ENCODE results near the gene DDA1.

Gene DDA1

DNA sequence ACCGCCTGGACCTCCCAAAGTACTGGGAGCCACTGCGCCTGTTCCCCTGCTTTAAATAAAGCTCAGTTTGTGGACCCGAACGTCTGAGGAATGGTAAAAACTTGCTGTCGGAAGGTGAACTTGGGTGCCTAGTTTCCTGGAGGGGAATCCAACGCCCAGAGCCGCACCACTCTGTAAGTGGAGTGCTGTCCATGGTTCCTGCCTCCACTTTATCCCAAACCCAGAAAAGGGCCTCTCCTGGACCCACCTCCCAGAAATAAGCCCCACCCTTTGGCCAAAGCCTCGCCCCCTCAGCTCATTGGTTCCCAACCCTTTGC, 23.0 kb downstream of the DDA1 start:
- TF ChIP-seq, protein P1, sequence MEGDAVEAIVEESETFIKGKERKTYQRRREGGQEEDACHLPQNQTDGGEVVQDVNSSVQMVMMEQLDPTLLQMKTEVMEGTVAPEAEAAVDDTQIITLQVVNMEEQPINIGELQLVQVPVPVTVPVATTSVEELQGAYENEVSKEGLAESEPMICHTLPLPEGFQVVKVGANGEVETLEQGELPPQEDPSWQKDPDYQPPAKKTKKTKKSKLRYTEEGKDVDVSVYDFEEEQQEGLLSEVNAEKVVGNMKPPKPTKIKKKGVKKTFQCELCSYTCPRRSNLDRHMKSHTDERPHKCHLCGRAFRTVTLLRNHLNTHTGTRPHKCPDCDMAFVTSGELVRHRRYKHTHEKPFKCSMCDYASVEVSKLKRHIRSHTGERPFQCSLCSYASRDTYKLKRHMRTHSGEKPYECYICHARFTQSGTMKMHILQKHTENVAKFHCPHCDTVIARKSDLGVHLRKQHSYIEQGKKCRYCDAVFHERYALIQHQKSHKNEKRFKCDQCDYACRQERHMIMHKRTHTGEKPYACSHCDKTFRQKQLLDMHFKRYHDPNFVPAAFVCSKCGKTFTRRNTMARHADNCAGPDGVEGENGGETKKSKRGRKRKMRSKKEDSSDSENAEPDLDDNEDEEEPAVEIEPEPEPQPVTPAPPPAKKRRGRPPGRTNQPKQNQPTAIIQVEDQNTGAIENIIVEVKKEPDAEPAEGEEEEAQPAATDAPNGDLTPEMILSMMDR (conservative IDR thresholded peaks at IDR 0.05; ENCODE audit: low read depth) = no peak
- ChIA-PET POLR2A (ENCODE audit: low non-redundant PET) (interaction anchor here (0.6 kb wide), 1 partner anchor 13 kb away, joined by 3 read pairs; no protein-coding TSS in a partner anchor), CTCF (interaction anchor here (1.2 kb wide), 1 partner anchor 27 kb away, joined by 3 read pairs; the partner anchor contains the start of gene MRPL34)
- peak overlapping the region; percentile 98 for H3K27ac ChIP-seq
- DNase-seq (ENCODE audit: low spot score) = no peak

DNA sequence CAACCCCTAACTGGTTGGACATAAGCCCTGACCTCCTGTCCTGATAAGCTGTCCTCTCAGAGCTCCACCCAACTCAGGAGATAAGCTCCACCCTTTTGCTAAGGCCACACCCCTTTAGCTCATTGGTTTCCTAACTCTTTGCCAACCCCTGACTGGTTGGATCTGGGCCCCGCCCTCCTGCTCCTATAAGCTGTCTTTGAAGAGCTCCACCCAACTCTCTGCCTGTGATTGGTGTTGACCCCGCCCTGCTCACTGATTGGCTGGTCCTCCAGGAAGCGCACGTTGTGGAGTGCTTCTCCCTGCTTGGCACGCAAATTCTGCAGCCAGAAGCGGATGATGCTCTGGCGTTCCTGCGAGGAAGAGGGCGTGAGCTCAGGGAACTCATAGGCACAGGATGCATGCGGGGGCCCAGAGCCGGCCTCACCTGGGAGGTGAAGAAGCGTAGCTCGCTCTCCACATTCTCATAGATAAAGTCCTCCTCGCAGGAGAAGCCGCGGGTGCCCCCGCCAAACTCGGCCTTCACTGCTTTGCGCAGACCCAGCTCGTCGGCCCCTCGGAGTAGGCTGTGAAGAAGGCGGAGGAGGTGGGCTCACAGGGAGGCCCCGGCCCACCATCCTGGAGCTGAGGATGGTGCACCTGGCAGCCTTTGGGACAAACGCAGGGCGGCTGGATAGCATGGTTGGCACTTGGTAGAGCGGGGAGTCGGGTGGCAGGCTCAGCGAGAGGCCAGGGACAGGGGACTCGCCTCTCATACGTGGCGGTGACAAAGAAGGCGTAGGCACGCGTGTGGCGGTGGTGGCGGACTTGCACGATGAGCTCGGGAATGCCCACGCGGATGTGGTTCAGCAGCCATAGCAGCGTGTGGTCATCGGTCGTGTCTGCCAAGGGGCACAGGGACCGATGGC, 23.6 kb downstream of the DDA1 start:
- CTCF ChIA-PET = interaction anchor here (0.8 to 2.2 kb wide), 5 partner anchors 28 to 53 kb away, joined by 3 to 8 read pairs (median 4); partner anchors contain the start of genes ABHD8 and MRPL34
- DNase-seq (ENCODE audit: low spot score) = peak; percentile 43
- TF ChIP-seq, protein P1 (conservative IDR thresholded peaks at IDR 0.05; ENCODE audit: low read depth) = no peak
- peak overlapping the region; percentile 98 for H3K27ac ChIP-seq
- POLR2A ChIA-PET (ENCODE audit: low non-redundant PET) = interaction anchor here (0.6 kb wide), 1 partner anchor 12 kb away, joined by 3 read pairs; no protein-coding TSS in a partner anchor

DNA sequence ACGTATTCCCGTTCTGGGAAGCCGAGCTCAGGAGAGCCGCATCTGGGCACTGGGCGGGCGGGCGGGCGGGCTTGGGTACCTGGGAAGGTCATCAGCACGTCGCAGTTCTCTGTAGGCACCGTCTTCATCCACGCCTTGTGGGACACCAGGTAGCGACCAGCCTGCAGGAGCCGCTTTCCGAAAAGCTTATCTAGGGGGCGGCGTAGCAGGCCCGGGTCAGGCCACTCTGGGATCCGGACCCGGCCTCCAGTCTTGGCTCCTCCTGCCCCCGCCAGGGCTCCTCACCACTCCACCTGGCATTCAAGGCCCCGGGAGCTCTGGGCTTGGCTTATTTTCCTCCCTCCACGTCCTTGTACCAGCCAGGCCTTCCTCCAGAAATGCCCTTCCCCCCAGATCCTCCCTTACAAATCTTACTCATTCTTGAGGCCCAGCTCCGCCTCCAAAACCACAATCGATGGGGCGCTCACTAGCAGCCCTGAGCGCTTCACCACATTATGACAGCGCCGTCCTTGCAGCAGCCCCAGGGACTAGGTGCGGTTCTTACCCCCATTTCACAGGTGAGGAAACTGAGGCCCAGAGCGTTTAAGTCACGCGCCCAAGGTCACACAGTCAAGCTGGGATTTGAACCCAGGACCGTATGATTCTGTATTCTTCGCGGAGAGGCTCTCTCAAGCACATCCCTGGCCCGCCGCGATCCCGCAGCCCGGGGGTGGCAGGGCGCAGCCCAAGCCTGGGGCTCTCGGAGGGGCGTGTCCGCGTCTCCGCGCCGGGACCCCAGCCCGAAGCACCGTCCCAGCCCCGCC, 24.4 kb downstream of the DDA1 start:
- DNase-seq (ENCODE audit: low spot score) = peak; percentile 73
- TF ChIP-seq, protein P1 (conservative IDR thresholded peaks at IDR 0.05; ENCODE audit: low read depth) = no peak
- ChIA-PET POLR2A (ENCODE audit: low non-redundant PET) (no interaction called here), CTCF (interaction anchor here (0.6 to 2.2 kb wide), 5 partner anchors 31 to 147 kb away, joined by 3 to 8 read pairs (median 4); partner anchors contain the start of gene ABHD8)
- peak overlapping the region; percentile 98 for H3K27ac ChIP-seq

DNA sequence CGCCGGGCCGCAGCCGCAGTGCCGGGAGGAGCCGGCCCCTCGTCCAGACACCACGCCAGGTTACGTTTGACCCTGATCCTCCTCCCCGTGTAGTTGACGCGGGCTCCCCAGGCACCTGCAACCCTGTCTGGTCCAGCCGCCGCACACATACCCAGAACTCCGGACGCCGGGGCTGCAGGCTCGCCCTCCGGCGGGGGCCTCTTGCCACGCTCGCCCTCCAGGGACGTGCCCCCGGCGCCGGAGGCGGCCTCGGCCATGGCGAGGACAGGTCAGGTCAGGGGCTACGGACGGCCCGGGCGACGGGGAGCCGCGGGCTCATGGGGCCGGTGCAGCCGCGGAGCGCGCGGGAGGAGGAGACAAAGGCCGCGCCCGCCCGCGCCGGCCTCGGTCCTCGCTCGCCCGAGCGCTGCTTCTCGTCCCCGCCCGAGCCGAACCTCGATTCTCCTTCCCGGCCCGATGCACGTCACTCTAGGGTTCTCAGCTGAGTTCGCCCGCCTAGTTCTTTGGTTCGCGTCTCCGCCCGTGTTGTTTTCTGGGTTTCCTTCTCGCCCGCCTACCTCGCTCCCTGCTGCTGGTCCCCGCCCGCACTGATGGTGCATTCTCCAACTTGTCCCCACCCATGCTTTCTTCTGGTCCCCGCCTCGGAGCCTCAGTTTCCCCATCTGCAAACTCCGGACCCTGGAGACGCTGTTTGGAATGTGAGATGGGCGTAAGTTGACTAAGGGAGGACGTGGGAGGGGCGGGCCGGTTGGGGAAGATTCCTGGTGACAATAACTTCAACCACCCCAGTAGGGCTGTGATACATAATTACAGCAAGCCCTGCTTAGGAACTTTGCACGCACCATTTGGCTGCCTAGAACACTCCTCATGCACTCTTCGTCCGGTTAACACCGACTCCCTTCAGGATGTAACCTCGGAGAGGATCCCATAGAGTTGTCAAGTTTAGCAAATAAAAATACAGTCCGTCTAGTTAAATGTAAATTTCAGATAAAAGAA, 25.3 kb downstream of the DDA1 start, which contains the start of gene ANO8:
ANO8 (minus strand) TSS at position 442 of the 996 bp plus-strand sequence; CDS start at position 257, 185 bp downstream.
- peak within 1 kb of the TSS; percentile 98 for H3K27ac ChIP-seq
- POLR2A ChIA-PET (ENCODE audit: low non-redundant PET) = no interaction called here
- peak; percentile 91 for DNase-seq (ENCODE audit: low spot score)
- TF ChIP-seq, protein P1 (conservative IDR thresholded peaks at IDR 0.05; ENCODE audit: low read depth) = no peak
- CTCF ChIA-PET = interaction anchor here (0.6 to 2.2 kb wide), 4 partner anchors 29 to 148 kb away, joined by 3 to 9 read pairs (median 6); no protein-coding TSS in a partner anchor

DNA sequence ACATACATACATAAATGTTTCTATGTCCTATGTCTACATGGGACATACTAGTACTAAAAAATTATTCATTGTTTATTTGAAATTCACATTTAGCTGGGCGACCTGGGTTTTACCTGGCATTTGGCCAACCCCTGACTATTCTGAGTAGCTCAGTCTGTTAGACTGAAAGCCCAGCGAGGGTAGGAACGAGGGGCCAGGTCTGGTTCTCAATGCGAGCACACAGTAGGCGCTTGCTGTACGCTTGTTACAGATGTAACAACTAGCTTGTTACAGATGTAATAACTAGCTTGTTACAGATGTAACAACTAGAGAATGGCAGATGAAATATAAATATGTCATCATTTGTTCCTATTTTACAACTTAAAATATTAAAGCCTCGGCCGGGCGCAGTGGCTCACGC, 26.2 kb downstream of the DDA1 start:
- H3K27ac ChIP-seq = peak overlapping the region; percentile 98
- ChIA-PET POLR2A (ENCODE audit: low non-redundant PET) (interaction anchor here (0.6 kb wide), 1 partner anchor 600 kb away, joined by 4 read pairs; no protein-coding TSS in a partner anchor), CTCF (interaction anchor here (0.6 kb wide), 1 partner anchor 52 kb away, joined by 4 read pairs; no protein-coding TSS in a partner anchor)
- DNase-seq (ENCODE audit: low spot score) = no peak
- TF ChIP-seq, protein P1 (conservative IDR thresholded peaks at IDR 0.05; ENCODE audit: low read depth) = no peak

Data from RWPE1 (cell line).